Heart left ventricle (tissue), 13 donors: ENCODE measurements around the gene USP25.

Experiments
- CTCF ChIP-seq, 12 donors: fragments of 200-600 bp; sonication (generic) in 4 of 12; IDR thresholded peaks; one replicate each; pipeline versions ENCODE4 v1.5.0 to v1.8.0; 2018 to 2022; ENCODE audit warnings: antibody characterized with exemption in 12 of 12, mild to moderate bottlenecking in 5 of 12
- POLR2A ChIP-seq, 2 donors: fragments of 450-650 bp; IDR thresholded peaks; one replicate each; pipeline ENCODE4 v1.6.1; 2017; ENCODE audit warnings: antibody characterized with exemption in 2 of 2, mild to moderate bottlenecking in 2 of 2, moderate library complexity in 2 of 2
- donor health status: ischemic (EF 13 %, LVEDD 7.1; RV severe dilation, severe dysfunction).
- donor health status: DM: no; HTN: yes; CAD: no.
- donor health status: DM: no; HTN: no; CAD: no.
- donor health status: ischemic (EF 25% LVEDD 6.9; RV normal size, moderate dysfunction).
- donor health status: ischemic (EF 25% LVEDD 5.7; RV mildly dilated, moderate dysfunction).
- donor health status: ischemic (EF 35%, LVEDD 5.7; RV mildly dilated, moderate dysfunction).
- donor health status: nonischemic (EF 11% LVEDD 7.7; RV severe dilation, severe dysfunction).
- donor health status: DM: yes; HTN: yes; CAD: no.
- donor health status: PGD.
- donor health status: ischemic (EF 29% LVEDD 5.4; RV normal size, mild dysfunction).
- donor health status: nonischemic (EF 23%, LVEDD 6.1; RV moderate dilation, normal function).

GRCh38 chr21:15820327-15820726 is 90.5 kb downstream of the USP25 start:
- TF ChIP-seq POLR2A (IDR thresholded peaks at IDR 0.05) = no peak
- TF ChIP-seq CTCF (IDR thresholded peaks at IDR 0.05) = no peak
